ENCODE measurements around the gene RANBP17.

GRCh38 chr5:171067540-171068130, 205.8 kb downstream of the RANBP17 start:
- TF ChIP-seq PATZ1 (CRISPR knock-in tag; IDR thresholded peaks at IDR 0.05; ENCODE audit: borderline replicate concordance), result no peak
- no peak for TF ChIP-seq ZFP30 (CRISPR knock-in tag; IDR thresholded peaks at IDR 0.05)
- no peak for TF ChIP-seq ZFP3 (CRISPR knock-in tag; IDR thresholded peaks at IDR 0.05)
- no peak for TF ChIP-seq ZNF70 (CRISPR knock-in tag; IDR thresholded peaks at IDR 0.05)
- no peak for TF ChIP-seq POU6F1 (CRISPR knock-in tag; IDR thresholded peaks at IDR 0.05; ENCODE audit: borderline replicate concordance, low read depth)
- no peak for TF ChIP-seq CREB5 (CRISPR knock-in tag; IDR thresholded peaks at IDR 0.05; ENCODE audit: low read depth)
- TF ChIP-seq ARNTL (CRISPR knock-in tag; IDR thresholded peaks at IDR 0.05; ENCODE audit: borderline replicate concordance, low read depth), result no peak

All from SK-N-SH treated with all-trans-retinoic acid at 6 μM for 48 hours (cell line).